ENCODE data around the gene ISOC1.

ISOC1 gene

DNA sequence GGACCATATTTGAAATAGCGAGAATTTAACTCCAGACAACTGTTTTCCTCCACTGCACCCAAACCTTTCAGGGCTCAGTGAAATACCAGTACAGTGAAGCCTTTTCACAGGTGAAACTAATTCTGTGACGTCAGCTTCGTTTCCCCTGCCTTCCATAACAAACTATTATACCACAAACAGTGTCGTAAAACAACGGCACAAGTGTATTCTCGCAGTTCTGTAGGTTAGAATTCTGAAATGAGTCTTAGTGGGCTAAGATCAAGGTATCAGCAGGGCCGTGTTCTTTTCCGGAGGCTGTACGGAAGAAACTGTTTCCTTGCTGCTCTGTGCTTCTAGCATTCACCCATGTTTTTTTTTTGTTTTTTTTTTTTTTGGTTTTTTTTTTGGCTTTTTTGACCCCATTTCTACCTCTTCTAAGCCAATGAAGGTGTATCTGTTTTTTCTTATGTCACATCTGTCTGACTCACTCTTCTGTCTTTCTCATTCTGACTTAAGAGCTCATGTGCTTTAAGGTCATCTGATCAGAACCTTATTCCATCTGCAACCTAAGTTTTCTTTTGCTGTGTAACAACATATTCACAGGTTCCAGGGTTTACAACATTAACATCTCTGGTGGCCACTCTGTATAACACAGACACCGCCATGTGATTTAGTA is 20.1 kb downstream of the ISOC1 start:
- H3K36me3 ChIP-seq, result peaks cover 20% of the 10 kb centered on the region
- H3K9me3 ChIP-seq, result no peaks in the 10 kb centered on the region
- no peak for DNase-seq
- TF ChIP-seq, protein P1, sequence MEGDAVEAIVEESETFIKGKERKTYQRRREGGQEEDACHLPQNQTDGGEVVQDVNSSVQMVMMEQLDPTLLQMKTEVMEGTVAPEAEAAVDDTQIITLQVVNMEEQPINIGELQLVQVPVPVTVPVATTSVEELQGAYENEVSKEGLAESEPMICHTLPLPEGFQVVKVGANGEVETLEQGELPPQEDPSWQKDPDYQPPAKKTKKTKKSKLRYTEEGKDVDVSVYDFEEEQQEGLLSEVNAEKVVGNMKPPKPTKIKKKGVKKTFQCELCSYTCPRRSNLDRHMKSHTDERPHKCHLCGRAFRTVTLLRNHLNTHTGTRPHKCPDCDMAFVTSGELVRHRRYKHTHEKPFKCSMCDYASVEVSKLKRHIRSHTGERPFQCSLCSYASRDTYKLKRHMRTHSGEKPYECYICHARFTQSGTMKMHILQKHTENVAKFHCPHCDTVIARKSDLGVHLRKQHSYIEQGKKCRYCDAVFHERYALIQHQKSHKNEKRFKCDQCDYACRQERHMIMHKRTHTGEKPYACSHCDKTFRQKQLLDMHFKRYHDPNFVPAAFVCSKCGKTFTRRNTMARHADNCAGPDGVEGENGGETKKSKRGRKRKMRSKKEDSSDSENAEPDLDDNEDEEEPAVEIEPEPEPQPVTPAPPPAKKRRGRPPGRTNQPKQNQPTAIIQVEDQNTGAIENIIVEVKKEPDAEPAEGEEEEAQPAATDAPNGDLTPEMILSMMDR (IDR thresholded peaks at IDR 0.05; ENCODE audit: low read depth, low read length), result no peak
- H3K4me1 ChIP-seq, result peaks cover 47% of the 10 kb centered on the region
- no peaks in the 10 kb centered on the region for H3K27me3 ChIP-seq
- H3K4me3 ChIP-seq (ENCODE audit: low read depth, low read length), result no peak overlapping the region

GRCh38 chr5:129115680-129116079 is 21.1 kb downstream of the ISOC1 start:
- TF ChIP-seq, protein P1 (IDR thresholded peaks at IDR 0.05; ENCODE audit: low read depth, low read length), result no peak
- DNase-seq, result no peak
- Histone ChIP-seq H3K9me3 (no peaks in the 10 kb centered on the region), H3K27me3 (no peaks in the 10 kb centered on the region), H3K4me3 (ENCODE audit: low read depth, low read length) (no peak overlapping the region), H3K36me3 (peaks cover 20% of the 10 kb centered on the region), H3K4me1 (peaks cover 40% of the 10 kb centered on the region)

DNA sequence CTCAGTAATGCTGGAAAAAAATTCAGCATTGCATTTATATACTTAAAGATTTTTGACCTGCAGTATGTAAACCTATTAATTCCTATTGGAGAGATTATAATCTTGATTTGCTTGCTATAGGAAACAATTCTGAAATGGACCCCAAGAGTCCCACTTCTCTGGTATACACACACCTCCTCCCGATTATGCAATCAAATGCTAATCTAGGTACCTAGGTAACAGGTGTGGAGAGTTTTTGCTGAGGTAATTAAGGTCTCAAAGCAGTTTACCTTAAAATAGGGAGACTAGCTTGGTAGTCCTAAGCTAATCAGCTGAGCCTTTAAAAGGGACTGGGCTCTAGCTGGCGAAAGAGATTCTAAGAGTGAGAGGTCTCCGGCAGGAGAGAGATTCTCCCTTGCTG is 22.2 kb downstream of the ISOC1 start:
- TF ChIP-seq, protein P1 (IDR thresholded peaks at IDR 0.05; ENCODE audit: low read depth, low read length), result no peak
- Histone ChIP-seq H3K9me3 (no peaks in the 10 kb centered on the region), H3K4me3 (ENCODE audit: low read depth, low read length) (no peak overlapping the region), H3K27me3 (no peaks in the 10 kb centered on the region), H3K4me1 (peaks cover 32% of the 10 kb centered on the region), H3K36me3 (peaks cover 20% of the 10 kb centered on the region)
- DNase-seq, result no peak

DNA sequence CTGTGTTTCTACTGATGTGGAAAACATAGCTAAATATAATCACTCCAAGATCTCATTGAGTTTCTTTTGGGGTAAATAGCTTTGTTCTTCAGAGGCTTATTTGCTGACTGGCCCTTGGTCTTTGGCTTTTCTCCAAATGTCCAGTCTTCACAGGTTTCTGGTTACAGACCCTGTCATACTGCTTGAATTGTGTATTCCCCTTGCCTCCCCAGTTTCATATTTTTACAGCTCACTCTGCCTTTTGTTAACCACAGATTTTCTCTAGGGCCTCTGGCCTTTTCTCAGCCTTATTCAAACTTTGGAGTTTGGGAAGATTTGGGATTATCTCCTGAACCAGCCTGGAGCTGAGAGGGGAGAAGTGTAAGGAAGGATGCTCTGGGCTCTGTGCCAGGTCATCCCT is 23.9 kb downstream of the ISOC1 start:
- Histone ChIP-seq H3K9me3 (no peaks in the 10 kb centered on the region), H3K36me3 (peaks cover 10% of the 10 kb centered on the region), H3K27me3 (no peaks in the 10 kb centered on the region), H3K4me1 (peaks cover 17% of the 10 kb centered on the region), H3K4me3 (ENCODE audit: low read depth, low read length) (no peak overlapping the region)
- DNase-seq, result no peak
- TF ChIP-seq, protein P1 (IDR thresholded peaks at IDR 0.05; ENCODE audit: low read depth, low read length), result no peak

DNA sequence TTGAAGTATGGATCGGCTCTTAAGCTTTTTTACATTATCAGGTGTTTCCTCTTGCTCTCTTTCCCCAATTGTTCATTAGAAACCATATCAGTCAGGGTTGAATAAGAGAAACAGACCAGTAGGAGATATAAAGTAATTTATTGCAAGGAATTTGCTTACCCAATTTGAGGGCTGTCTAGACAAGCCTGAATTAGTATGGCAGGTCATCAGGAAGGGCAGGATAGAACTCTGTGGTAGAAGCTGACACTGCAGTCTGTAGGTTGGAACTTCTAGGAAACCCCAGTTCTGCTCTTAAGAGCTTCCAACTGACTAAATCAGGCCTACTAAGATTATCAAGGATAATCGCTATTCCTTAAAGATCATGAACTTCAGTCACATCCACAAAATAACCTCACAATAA is 24.3 kb downstream of the ISOC1 start:
- TF ChIP-seq, protein P1 (IDR thresholded peaks at IDR 0.05; ENCODE audit: low read depth, low read length), result no peak
- DNase-seq, result no peak
- H3K27me3 ChIP-seq, result no peaks in the 10 kb centered on the region
- H3K36me3 ChIP-seq, result peaks cover 6% of the 10 kb centered on the region
- H3K4me3 ChIP-seq (ENCODE audit: low read depth, low read length), result no peak overlapping the region
- H3K4me1 ChIP-seq, result peaks cover 15% of the 10 kb centered on the region
- no peaks in the 10 kb centered on the region for H3K9me3 ChIP-seq

DNA sequence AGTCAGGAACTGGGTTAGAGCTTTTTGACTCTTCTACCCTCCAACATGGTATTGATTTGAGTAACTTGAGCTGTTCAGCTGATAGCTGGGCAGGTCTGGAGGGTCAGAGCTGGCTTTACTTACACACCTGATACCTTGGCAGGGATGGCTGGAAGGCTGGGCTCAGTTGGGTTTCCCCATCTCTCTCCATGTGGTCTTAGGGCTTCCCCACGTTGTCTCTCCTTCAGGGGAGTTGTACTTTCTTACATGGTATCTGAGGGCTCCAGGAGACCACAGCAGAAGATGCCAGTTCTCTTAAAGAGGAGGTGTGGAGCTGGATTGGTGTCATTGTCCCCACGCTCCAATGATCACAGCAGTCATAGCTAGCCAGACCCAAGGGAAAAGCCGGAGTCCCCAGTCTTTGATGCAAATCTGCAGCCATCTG is 25.6 kb downstream of the ISOC1 start:
- TF ChIP-seq, protein P1 (IDR thresholded peaks at IDR 0.05; ENCODE audit: low read depth, low read length), result no peak
- Histone ChIP-seq H3K4me1 (peaks cover 22% of the 10 kb centered on the region), H3K27me3 (no peaks in the 10 kb centered on the region), H3K9me3 (no peaks in the 10 kb centered on the region), H3K36me3 (peaks cover 6% of the 10 kb centered on the region; the same call in 1 of the 2 replicates), H3K4me3 (ENCODE audit: low read depth, low read length) (no peak overlapping the region)
- DNase-seq, result no peak

Data from BE2C (cell line).